ENCODE measurements around the gene OTOF. TPM values are rescaled to one million over a fixed set of nuclear protein-coding genes. Genes with fewer than 3 reads are reported as not detected.

Gene OTOF
- total and polyA plus RNA-seq, 2 of the 4 experiments (the other 2 are of a cell fraction) = 0.03 TPM; not detected in 1

DNA sequence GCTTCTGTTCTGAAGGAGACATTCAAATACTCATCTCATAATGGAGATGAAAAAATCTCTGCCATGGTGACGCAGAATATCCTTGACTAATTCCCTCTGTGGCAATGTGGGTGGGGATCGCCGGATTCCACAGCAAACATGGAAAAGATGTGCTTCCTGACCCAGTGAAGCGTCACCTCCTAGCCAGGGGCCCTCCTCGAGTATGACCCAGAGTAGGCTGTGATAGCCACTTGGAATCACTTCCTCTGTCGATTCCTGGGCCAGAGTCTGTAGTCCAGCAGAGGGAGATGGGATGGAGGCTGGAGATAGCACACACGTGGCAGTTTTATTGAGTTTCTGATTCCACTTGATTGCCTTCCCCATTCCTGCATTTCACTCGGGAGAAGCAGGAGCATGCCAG lies 39.4 kb downstream of the OTOF start:
- Histone ChIP-seq H2BK15ac (ENCODE audit: low read depth, low read length) (no peak overlapping the region), H2BK5ac (ENCODE audit: low read depth, low read length, poor library complexity, severe bottlenecking) (no peak overlapping the region), H3K4me1 (ENCODE audit: control insufficient read depth, insufficient read depth, low read length) (no peaks in the 10 kb centered on the region), H3K4me2 (ENCODE audit: low read depth, low read length) (no peak overlapping the region), H3K23ac (ENCODE audit: low read depth, low read length) (no peak overlapping the region), H3K27ac (ENCODE audit: insufficient read depth, low read length) (no peak overlapping the region), H3K79me1 (ENCODE audit: low read depth in 1 of 2, low read length in 2 of 2) (no peaks in the 10 kb centered on the region), H2BK120ac (ENCODE audit: low read depth, low read length) (no peak overlapping the region), H3K36me3 (ENCODE audit: control insufficient read depth, insufficient read depth, low read length) (no peaks in the 10 kb centered on the region), H3K9ac (ENCODE audit: low read depth, low read length) (no peak overlapping the region), H3K27me3 (ENCODE audit: control insufficient read depth, insufficient read depth, low read length) (peaks cover 32% of the 10 kb centered on the region), H2AFZ (replicated peaks; ENCODE audit: low read length, poor library complexity) (no peak overlapping the region), H3K14ac (replicated peaks; ENCODE audit: low read depth, low read length) (no peak overlapping the region), H4K91ac (ENCODE audit: insufficient read depth, low read depth, low read length) (no peak overlapping the region), H3K56ac (ENCODE audit: extremely low read depth, insufficient read depth, low read length) (no peak overlapping the region), H3K9me1 (ENCODE audit: insufficient read depth, low read length) (no peaks in the 10 kb centered on the region), H3K4me3 (ENCODE audit: insufficient read depth, low read depth, low read length) (no peak overlapping the region), H3K4ac (ENCODE audit: low read depth, low read length) (no peak overlapping the region), H3K9me3 (ENCODE audit: control insufficient read depth, insufficient read depth, low read length) (no peaks in the 10 kb centered on the region), H4K20me1 (ENCODE audit: insufficient read depth, low read length) (no peaks in the 10 kb centered on the region), H3K18ac (ENCODE audit: low read depth, low read length) (no peak overlapping the region), H2AK5ac (ENCODE audit: low read depth, low read length) (no peak overlapping the region), H2AK9ac (replicated peaks; ENCODE audit: low read depth, low read length, poor library complexity) (no peak overlapping the region), H4K5ac (ENCODE audit: low read depth, low read length) (no peak overlapping the region), H4K8ac (ENCODE audit: low read depth in 2 of 2, low read length in 2 of 2) (no peak overlapping the region), H2BK20ac (ENCODE audit: low read depth, low read length) (no peak overlapping the region)
- ChIA-PET CTCF (no interaction called here), POLR2A (ENCODE audit: unreplicated experiment) (no interaction called here)
- DNase-seq (peak; percentile 13), ATAC-seq (ENCODE audit: low read depth) (no peak)
- in situ Hi-C loops (cut with MboI; ENCODE audit: low sequenced_read_pairs) (no loop called here), dilution Hi-C loops (cut with HindIII; ENCODE audit: low sequenced_read_pairs, unreplicated experiment) (no loop called here), intact Hi-C loops (cut with micrococcal nuclease) (no loop called here)
- TF ChIP-seq, protein P1, sequence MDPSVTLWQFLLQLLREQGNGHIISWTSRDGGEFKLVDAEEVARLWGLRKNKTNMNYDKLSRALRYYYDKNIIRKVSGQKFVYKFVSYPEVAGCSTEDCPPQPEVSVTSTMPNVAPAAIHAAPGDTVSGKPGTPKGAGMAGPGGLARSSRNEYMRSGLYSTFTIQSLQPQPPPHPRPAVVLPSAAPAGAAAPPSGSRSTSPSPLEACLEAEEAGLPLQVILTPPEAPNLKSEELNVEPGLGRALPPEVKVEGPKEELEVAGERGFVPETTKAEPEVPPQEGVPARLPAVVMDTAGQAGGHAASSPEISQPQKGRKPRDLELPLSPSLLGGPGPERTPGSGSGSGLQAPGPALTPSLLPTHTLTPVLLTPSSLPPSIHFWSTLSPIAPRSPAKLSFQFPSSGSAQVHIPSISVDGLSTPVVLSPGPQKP (IDR thresholded peaks at IDR 0.05; ENCODE audit: borderline replicate concordance, low read depth, low read length) = no peak
- TF ChIP-seq RAD21 (IDR thresholded peaks at IDR 0.05; ENCODE audit: low read length) (no peak), CEBPB (IDR thresholded peaks at IDR 0.05; ENCODE audit: low read depth, low read length) (no peak), BHLHE40 (IDR thresholded peaks at IDR 0.05; ENCODE audit: low read depth, low read length) (no peak), RFX5 (IDR thresholded peaks at IDR 0.05; ENCODE audit: low read depth, low read length) (no peak), POLR2A (IDR thresholded peaks at IDR 0.05; ENCODE audit: low read depth, low read length) (no peak), SMC3 (IDR thresholded peaks at IDR 0.05; ENCODE audit: low read depth, low read length) (no peak), RCOR1 (IDR thresholded peaks at IDR 0.05; ENCODE audit: insufficient replicate concordance, low read length) (no peak)
- no TSS peak for BruUV-seq (replicated peaks)
- WGBS, 2 experiments (ENCODE audit: extremely low coverage in 2 of 2, insufficient read length in 1 of 2) = 59% methylated on average over 3 of the region's 8 CpGs; no CpG with 5 or more reads in 1 of the 2 experiments
